ENCODE data around the gene GNGT2.
A peak's percentile ranks its signal among the peaks of the same experiment; 100 is the strongest.
"Not testable (repeated sequence)": the region's sequence is repeated elsewhere in the genome, so short reads cannot be mapped to it uniquely, and the experiment has no call there.

Gene GNGT2

DNA sequence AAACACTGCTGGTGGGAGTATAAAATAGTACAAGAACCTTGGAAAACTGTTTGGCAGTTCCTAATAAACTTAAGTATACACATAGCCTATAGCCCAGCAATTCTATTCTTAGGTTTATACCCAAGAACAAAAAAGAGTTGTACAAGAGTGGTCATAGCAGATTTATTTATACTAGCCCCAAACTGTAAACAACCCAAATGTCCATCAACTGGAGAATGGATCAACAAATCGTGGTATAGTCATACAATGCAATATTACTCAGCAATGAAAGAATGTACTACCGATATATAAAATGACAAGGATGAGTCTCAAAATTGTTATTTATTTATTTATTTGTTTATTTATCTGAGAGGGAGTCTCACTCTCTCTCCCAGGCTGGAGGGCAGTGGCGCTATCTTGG lies 23.1 kb downstream of the GNGT2 start (continued):
- TF ChIP-seq, protein P1, sequence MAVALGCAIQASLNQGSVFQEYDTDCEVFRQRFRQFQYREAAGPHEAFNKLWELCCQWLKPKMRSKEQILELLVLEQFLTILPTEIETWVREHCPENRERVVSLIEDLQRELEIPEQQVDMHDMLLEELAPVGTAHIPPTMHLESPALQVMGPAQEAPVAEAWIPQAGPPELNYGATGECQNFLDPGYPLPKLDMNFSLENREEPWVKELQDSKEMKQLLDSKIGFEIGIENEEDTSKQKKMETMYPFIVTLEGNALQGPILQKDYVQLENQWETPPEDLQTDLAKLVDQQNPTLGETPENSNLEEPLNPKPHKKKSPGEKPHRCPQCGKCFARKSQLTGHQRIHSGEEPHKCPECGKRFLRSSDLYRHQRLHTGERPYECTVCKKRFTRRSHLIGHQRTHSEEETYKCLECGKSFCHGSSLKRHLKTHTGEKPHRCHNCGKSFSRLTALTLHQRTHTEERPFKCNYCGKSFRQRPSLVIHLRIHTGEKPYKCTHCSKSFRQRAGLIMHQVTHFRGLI (tag by site-specific recombination; IDR thresholded peaks at IDR 0.05): no peak
- TF ChIP-seq EGR2 (tag by site-specific recombination; IDR thresholded peaks at IDR 0.05; ENCODE audit: low read depth) (no peak), ZNF544 (tag by site-specific recombination; IDR thresholded peaks at IDR 0.05) (no peak), ZNF132 (tag by site-specific recombination; IDR thresholded peaks at IDR 0.05; ENCODE audit: borderline replicate concordance) (no peak), ZNF138 (tag by site-specific recombination; IDR thresholded peaks at IDR 0.05; ENCODE audit: borderline replicate concordance) (no peak)
- TF ChIP-seq, protein P2, sequence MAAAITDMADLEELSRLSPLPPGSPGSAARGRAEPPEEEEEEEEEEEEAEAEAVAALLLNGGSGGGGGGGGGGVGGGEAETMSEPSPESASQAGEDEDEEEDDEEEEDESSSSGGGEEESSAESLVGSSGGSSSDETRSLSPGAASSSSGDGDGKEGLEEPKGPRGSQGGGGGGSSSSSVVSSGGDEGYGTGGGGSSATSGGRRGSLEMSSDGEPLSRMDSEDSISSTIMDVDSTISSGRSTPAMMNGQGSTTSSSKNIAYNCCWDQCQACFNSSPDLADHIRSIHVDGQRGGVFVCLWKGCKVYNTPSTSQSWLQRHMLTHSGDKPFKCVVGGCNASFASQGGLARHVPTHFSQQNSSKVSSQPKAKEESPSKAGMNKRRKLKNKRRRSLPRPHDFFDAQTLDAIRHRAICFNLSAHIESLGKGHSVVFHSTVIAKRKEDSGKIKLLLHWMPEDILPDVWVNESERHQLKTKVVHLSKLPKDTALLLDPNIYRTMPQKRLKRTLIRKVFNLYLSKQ (tag by site-specific recombination; IDR thresholded peaks at IDR 0.05; ENCODE audit: borderline replicate concordance): no peak

DNA sequence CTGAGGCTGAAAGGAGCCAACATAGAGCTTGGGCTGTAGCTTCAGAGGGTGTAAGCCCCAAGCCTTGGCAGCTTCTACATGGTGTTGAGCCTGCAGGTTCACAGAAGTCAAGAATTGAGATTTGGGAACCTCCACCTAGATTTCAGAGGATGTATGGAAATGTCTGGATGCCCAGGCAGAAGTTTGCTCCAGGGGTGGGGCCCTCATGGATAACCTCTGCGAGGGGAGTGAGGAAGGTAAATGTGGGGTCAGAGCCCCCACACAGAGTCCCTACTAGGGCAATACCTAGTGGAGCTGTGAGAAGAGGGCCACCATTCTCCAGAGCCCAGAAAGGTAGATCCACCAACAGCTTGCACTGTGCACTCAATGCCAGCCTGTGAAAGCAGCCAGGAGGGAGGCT lies 25.0 kb downstream of the GNGT2 start:
- CTCF ChIA-PET: interaction anchor here (0.5 to 1.5 kb wide), 3 partner anchors 42 to 222 kb away, joined by 3 read pairs; no protein-coding TSS in a partner anchor
- H3K4me1 ChIP-seq (ENCODE audit: control insufficient read depth, insufficient read depth, low read length); H3K9me3 ChIP-seq (ENCODE audit: control insufficient read depth, insufficient read depth, low read depth, low read length); H3K27ac ChIP-seq (ENCODE audit: extremely low read depth, low read depth, low read length); POLR2A ChIA-PET; H3K4me3 ChIP-seq (ENCODE audit: low read depth, low read length); H3K36me3 ChIP-seq (ENCODE audit: control insufficient read depth in 2 of 2, insufficient read depth in 1 of 2, low read length in 2 of 2): not testable (repeated sequence)
- TF ChIP-seq ZNF510 (tag by site-specific recombination; IDR thresholded peaks at IDR 0.05; ENCODE audit: insufficient replicate concordance) (peak; percentile 26), SETDB1 (IDR thresholded peaks at IDR 0.05; ENCODE audit: insufficient read length, low read length) (peak; percentile 52)

DNA sequence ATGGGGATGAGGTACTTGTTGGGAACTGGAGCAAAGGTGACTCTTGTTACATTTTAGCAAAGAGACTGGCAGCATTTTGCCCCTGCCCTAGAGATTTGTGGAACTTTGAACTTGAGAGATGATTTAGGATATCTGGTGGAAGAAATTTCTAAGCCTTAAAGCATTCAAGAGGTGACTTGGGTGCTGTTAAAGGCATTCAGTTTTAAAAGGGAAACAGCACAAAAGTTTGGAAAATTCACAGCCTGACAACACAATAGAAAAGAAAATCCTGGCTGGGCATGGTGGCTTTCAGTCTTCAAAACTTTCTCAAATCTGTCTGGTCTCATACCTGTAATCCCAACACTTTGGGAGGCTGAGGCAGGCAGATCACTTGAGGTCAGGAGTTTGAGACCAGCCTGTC lies 25.9 kb downstream of the GNGT2 start:
- H3K4me3 ChIP-seq (ENCODE audit: low read depth, low read length); H3K4me1 ChIP-seq (ENCODE audit: control insufficient read depth, insufficient read depth, low read length); CTCF ChIA-PET; H3K9me3 ChIP-seq (ENCODE audit: control insufficient read depth, insufficient read depth, low read depth, low read length); H3K36me3 ChIP-seq (ENCODE audit: control insufficient read depth in 2 of 2, insufficient read depth in 1 of 2, low read length in 2 of 2); POLR2A ChIA-PET; H3K27ac ChIP-seq (ENCODE audit: extremely low read depth, low read depth, low read length): not testable (repeated sequence)

DNA sequence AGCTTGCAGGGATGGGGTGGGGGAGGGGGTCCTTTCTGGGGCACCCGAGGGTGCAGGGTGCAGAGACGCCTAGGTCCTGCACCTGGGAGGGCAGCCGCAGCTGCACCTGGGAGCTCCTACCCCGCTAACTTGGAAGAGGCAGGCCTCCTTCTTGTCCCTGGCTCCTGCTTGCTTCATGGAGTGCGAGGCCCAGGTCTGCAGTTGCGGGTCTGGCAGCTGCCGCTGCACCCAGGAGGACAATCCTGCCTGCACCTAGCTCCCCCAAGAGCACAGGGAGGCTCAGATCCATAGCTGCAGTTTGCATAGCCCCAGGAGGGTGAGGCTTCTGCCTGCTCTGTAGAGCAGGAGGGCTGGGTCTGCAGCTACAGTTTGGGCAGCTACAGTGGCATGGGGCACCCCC lies 26.6 kb downstream of the GNGT2 start:
- Histone ChIP-seq H3K27ac (ENCODE audit: extremely low read depth, low read depth, low read length) (no peak overlapping the region), H3K4me3 (ENCODE audit: low read depth, low read length) (no peak overlapping the region), H3K36me3 (ENCODE audit: control insufficient read depth in 2 of 2, insufficient read depth in 1 of 2, low read length in 2 of 2) (no peaks in the 10 kb centered on the region), H3K9me3 (ENCODE audit: control insufficient read depth, insufficient read depth, low read depth, low read length) (no peaks in the 10 kb centered on the region), H3K4me1 (ENCODE audit: control insufficient read depth, insufficient read depth, low read length) (no peaks in the 10 kb centered on the region)
- ChIA-PET POLR2A (interaction anchor here (0.7 kb wide), 1 partner anchor 25 kb away, joined by 4 read pairs; no protein-coding TSS in a partner anchor), CTCF (no interaction called here)
- TF ChIP-seq ZNF223 (tag by site-specific recombination; IDR thresholded peaks at IDR 0.05) (no peak), ZNF174 (tag by site-specific recombination; IDR thresholded peaks at IDR 0.05) (no peak), ZNF626 (tag by site-specific recombination; IDR thresholded peaks at IDR 0.05) (no peak), ZNF658 (tag by site-specific recombination; IDR thresholded peaks at IDR 0.05) (no peak), ZNF768 (tag by site-specific recombination; IDR thresholded peaks at IDR 0.05) (no peak), ZNF777 (tag by site-specific recombination; IDR thresholded peaks at IDR 0.05; ENCODE audit: borderline replicate concordance) (no peak), GLIS1 (tag by site-specific recombination; IDR thresholded peaks at IDR 0.05) (no peak), ZSCAN30 (tag by site-specific recombination; IDR thresholded peaks at IDR 0.05) (no peak), ZNF510 (tag by site-specific recombination; IDR thresholded peaks at IDR 0.05; ENCODE audit: insufficient replicate concordance) (no peak), ZNF366 (tag by site-specific recombination; conservative IDR thresholded peaks at IDR 0.05) (no peak), SP7 (tag by site-specific recombination; IDR thresholded peaks at IDR 0.05) (no peak), ZNF133 (tag by site-specific recombination; IDR thresholded peaks at IDR 0.05) (no peak), ZBTB17 (tag by site-specific recombination; IDR thresholded peaks at IDR 0.05) (no peak), ZNF211 (tag by site-specific recombination; IDR thresholded peaks at IDR 0.05; ENCODE audit: low read depth) (no peak), ZNF571 (tag by site-specific recombination; IDR thresholded peaks at IDR 0.05) (no peak)
- TF ChIP-seq, protein P3, sequence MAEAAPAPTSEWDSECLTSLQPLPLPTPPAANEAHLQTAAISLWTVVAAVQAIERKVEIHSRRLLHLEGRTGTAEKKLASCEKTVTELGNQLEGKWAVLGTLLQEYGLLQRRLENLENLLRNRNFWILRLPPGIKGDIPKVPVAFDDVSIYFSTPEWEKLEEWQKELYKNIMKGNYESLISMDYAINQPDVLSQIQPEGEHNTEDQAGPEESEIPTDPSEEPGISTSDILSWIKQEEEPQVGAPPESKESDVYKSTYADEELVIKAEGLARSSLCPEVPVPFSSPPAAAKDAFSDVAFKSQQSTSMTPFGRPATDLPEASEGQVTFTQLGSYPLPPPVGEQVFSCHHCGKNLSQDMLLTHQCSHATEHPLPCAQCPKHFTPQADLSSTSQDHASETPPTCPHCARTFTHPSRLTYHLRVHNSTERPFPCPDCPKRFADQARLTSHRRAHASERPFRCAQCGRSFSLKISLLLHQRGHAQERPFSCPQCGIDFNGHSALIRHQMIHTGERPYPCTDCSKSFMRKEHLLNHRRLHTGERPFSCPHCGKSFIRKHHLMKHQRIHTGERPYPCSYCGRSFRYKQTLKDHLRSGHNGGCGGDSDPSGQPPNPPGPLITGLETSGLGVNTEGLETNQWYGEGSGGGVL (tag by site-specific recombination; IDR thresholded peaks at IDR 0.05): no peak
- TF ChIP-seq, protein P4, sequence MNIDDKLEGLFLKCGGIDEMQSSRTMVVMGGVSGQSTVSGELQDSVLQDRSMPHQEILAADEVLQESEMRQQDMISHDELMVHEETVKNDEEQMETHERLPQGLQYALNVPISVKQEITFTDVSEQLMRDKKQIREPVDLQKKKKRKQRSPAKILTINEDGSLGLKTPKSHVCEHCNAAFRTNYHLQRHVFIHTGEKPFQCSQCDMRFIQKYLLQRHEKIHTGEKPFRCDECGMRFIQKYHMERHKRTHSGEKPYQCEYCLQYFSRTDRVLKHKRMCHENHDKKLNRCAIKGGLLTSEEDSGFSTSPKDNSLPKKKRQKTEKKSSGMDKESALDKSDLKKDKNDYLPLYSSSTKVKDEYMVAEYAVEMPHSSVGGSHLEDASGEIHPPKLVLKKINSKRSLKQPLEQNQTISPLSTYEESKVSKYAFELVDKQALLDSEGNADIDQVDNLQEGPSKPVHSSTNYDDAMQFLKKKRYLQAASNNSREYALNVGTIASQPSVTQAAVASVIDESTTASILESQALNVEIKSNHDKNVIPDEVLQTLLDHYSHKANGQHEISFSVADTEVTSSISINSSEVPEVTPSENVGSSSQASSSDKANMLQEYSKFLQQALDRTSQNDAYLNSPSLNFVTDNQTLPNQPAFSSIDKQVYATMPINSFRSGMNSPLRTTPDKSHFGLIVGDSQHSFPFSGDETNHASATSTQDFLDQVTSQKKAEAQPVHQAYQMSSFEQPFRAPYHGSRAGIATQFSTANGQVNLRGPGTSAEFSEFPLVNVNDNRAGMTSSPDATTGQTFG (tag by site-specific recombination; IDR thresholded peaks at IDR 0.05; ENCODE audit: borderline replicate concordance): no peak

Data from HEK293 (cell line).